ENCODE measurements around the gene GZMB.

- no peak for TF ChIP-seq EZH2 (IDR thresholded peaks at IDR 0.05; ENCODE audit: borderline replicate concordance, low read depth, low read length, poor library complexity, severe bottlenecking)
- TF ChIP-seq, protein P1, sequence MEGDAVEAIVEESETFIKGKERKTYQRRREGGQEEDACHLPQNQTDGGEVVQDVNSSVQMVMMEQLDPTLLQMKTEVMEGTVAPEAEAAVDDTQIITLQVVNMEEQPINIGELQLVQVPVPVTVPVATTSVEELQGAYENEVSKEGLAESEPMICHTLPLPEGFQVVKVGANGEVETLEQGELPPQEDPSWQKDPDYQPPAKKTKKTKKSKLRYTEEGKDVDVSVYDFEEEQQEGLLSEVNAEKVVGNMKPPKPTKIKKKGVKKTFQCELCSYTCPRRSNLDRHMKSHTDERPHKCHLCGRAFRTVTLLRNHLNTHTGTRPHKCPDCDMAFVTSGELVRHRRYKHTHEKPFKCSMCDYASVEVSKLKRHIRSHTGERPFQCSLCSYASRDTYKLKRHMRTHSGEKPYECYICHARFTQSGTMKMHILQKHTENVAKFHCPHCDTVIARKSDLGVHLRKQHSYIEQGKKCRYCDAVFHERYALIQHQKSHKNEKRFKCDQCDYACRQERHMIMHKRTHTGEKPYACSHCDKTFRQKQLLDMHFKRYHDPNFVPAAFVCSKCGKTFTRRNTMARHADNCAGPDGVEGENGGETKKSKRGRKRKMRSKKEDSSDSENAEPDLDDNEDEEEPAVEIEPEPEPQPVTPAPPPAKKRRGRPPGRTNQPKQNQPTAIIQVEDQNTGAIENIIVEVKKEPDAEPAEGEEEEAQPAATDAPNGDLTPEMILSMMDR (conservative IDR thresholded peaks at IDR 0.05; ENCODE audit: low read depth, low read length) = no peak
Measured at GRCh38 chr14:24613241-24613640, 20.7 kb downstream of the GZMB start.
